SKM-1 (cell line): ENCODE measurements around the gene SUPV3L1.
"Not testable (repeated sequence)": the region's sequence is repeated elsewhere in the genome, so short reads cannot be mapped to it uniquely, and the experiment has no call there.

Experiments used
- DNase-seq: peaks from one replicate; lab custom pipeline; 2025; ENCODE audit not compliant: unreplicated experiment; lab: John Stamatoyannopoulos, UW

Gene SUPV3L1

DNA sequence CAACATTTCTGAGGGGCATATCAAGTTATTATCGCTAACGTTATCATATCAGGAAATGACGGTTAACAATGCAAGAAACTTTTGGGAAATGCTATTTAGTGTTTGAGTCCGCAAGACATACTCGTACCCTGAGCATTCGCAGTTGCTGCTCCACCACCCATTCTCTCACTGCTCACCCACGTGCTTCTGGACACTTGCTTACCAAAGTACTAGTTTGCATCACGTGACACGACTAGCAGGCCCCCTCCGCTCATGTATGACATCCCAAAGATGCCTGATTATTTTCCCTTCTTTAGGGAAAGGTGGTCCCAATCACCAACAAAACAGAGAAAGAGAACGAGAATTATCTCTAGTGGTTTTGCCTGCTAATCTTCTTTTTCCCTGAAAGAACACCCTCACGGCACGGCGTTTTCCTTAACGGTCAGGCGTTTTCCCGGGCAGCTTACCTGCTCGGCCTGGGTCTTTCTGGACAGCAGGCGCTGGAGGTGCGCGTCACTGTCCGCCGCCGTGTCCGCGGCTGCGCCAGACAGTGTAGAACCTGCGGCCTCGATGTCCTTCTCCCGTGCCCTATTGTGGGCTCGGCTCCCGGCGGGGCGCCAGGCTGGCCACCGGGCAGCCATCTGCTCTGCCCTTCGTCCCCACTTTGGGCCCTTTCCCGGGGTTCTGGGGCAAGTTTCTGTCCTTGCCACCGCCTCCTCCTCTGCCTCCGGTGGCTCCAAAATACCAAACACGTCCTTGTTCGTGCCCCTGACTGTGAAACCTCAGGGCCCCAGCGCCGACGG is at the start of gene SUPV3L1:
Gene SUPV3L1, plus strand, starts transcription at position 492 of the 782 bp plus-strand sequence. Its CDS starts 58 bp downstream, at position 550.
- peak; percentile 99 for DNase-seq

DNA sequence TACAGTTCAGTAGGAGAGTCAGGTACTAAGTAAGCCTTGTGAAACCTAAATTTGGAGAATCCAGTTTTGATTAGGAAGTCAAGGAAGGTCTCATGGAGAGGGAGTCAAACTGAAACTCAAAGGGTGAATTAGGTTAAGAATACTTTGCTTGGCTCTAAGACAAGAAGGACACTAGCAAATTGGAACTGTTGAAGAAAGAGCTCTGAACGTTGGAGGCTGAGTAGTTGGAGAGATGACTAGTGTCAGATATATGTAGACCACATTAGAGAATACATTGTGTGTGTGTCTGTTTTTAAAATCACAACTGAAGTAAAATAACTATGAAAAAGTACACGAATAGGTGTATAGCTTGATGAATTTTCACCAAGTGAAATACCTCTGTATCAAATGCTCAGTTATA is 49.8 kb upstream of the SUPV3L1 start:
- DNase-seq, result no peak

DNA sequence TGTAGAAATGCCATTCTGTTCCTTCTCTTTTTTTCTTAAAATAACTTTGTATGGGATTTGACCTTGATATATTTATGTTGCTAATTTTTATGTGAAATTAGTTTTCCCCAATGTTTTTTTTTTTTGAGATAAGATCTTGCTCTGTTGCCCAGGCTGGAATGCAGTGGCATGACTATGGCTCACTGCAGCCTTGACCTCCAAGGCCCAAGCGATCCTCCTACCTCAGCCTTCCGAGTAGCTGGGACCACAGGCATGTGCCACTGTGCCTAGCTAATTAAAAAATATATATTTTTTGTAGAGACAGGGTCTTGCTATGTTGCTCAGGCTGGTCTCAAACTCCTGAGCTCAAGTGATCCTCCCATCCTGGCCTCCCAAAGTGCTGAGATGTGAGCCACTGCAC is 40.1 kb upstream of the SUPV3L1 start:
- no peak for DNase-seq

DNA sequence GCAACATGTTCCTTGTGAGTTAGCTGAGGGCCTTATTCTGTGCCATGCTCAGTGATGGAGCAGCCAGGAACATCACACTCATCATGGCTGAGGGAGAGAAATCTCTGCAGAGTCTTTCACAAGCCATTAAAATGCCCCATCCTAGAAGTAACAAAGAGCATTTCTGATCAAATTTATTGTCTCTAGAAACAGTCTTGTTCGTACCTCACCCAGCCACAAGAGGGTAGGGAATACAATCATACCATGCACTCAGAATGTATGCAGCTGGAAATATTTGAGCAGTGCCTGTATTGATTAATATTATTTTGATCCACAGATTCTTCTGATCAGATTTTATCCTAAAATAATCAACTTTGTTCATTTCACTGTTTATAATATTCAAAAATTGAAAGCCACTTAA is 38.7 kb upstream of the SUPV3L1 start:
- no peak for DNase-seq

DNA sequence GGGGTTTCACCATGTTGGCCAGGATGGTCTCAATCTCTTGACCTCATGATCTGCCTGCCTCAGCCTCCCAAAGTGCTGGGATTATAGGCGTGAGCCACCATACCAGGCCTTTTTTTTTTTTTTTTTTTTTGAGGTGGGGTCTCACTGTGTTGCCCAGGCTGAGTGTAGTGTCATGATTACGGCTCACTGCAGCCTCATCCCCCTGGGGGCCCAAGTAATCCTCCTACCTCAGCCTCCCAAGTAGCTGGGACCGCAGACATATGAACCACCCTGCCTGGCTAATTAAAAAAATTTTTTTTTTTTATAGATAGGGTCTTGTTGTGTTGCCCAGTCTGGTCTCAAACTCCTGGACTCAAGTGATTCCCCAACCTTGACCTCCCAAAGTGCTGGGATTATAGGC is 38.0 kb upstream of the SUPV3L1 start:
- not testable (repeated sequence) for DNase-seq

DNA sequence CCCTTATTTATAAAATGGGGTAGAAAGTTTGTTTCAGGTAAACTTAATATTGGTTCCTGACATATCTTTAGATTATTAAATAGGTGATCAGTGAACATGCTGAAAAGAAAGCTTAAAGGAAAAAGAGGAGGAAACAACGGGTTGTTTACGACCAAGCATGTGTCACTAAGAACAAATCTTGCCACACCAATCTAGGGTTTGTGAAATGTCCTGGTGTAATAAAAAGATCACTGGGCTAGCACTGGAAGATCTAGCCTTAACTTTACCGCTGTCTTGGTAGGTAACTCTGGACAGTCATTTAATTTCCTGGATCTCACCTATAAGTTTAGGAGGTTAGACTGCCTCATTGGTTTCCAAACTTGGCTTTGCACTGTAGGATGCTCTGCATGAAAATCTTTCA is 37.1 kb upstream of the SUPV3L1 start:
- DNase-seq, result no peak

DNA sequence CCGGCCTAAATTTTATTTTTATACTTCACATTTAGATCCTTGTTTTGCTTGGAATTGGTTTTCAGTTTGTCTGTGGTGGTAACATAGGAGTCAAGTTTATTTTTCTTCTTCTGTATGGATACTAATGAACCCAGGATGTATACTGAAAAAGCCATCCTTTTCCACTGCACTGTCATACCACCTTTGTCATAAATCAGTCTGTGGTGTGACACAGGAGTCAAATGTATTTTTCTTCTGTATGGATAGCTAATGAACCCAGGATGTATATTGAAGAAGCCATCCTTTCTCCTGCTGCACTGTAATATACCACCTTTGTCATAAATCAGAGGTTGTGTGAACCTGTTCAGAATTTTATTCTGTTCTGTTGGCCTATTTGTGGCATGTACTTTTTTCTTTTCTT is 34.7 kb upstream of the SUPV3L1 start:
- DNase-seq, result no peak

DNA sequence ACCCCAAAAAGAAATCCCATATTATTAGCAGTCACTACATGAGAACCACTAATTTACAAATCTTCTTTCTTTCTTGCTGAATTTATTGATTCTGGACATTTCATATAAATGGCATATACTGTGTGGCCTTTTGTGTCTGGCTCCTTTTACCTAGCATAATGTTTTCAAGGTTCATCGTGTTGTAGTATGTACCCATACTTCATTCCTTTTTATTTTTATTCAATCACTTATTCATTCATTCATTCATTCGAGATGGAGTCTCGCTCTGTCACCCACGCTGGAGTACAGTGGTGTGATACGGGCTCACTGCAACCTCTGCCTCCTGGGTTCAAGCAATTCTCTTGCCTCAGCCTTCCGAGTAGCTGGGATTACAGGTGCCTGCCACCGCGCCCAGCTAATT is 34.2 kb upstream of the SUPV3L1 start:
- DNase-seq, result no peak

DNA sequence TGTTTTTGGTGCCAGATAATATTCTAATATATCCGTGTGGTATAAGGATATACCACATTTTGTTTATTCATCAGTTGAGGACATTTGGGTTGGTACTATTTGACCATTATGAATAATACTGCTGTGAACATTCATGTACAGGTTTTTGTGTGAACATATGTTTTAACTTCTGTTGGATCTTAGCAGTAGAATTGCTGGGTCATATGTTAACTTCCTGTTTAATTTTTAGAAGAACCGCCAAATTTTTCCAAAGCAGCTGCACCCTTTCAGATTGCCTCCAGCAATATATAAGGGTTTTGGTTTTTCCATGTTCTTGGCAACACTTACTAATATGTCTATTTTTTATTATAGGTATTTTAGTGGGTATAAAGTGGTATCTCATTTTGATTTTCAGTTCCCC is 33.3 kb upstream of the SUPV3L1 start:
- DNase-seq, result no peak

DNA sequence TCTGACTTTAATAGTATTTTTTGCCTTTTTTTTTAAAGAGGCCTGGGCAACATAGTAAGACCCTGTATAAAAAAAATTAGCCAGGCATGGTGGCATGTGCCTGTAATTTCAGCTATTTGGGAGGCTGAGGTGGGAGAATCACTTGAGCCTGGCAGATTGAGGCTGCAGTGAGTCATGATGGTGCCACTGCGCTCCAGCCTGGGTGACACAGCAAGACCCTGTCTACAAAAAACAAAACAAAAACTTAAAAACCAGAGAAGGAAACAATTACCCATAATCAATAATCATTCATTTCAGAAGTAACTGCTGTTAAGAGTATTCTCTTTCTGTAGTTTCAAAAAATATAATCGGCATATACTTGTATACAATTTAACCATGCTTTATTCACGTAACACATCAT is 28.1 kb upstream of the SUPV3L1 start:
- no peak for DNase-seq

DNA sequence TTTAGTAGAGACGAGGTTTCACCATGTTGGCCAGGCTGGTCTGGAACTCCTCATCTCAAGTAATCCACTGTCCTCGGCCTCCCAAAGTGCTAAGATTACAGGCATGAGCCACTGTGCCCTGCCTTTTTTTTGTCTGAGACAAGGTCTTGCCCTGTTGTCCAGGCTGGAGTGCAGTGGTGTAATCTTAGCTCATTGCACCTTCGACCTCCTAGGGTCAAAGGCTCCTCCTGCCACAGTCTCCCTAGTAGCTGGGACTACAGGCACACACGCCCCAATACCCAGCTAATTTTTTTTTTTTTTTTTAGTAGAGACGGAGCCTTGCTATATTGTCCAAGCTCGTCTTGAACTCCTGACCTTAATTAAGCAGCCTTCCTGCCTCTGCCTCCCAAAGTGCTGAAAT is 26.8 kb upstream of the SUPV3L1 start:
- no peak for DNase-seq

DNA sequence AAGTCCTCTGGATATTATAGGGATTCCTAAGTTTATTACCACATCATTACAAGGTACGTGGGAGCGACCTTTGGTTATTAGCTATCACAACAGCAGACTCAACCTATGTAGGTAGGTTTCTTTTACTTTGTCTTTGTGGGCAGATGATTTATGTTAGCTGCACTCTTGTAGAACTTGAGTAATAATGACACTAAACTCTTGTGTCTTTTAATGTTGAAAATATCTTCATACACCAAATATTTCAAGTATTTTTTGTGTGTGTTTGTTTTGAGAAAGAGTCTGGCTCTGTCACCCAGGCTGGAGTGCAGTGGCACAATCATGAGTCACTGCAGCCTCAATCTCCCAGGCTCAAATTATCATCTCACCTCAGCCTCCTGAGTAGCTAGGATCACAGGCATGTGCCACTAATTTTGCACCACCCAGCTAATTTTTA is 19.2 kb upstream of the SUPV3L1 start:
- no peak for DNase-seq

DNA sequence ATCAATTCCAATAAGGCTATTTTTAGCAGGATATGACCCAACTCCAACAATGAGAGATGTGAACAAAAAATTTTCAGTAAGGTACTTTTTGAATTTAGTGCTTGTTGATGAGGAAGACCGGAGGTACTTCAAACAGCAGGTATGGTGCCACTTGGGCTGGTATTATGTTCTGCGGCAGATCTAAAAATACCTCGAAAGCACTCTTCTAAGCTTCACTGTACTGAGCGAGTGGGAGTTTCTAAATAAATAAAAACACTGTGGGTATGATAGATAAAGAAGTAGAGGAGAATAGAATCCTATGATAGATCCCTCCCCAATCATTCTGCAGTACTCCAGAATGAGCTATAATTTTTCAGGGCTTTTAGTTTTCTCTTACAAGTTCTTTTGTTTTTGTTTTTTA is 11.5 kb upstream of the SUPV3L1 start:
- DNase-seq, result no peak

DNA sequence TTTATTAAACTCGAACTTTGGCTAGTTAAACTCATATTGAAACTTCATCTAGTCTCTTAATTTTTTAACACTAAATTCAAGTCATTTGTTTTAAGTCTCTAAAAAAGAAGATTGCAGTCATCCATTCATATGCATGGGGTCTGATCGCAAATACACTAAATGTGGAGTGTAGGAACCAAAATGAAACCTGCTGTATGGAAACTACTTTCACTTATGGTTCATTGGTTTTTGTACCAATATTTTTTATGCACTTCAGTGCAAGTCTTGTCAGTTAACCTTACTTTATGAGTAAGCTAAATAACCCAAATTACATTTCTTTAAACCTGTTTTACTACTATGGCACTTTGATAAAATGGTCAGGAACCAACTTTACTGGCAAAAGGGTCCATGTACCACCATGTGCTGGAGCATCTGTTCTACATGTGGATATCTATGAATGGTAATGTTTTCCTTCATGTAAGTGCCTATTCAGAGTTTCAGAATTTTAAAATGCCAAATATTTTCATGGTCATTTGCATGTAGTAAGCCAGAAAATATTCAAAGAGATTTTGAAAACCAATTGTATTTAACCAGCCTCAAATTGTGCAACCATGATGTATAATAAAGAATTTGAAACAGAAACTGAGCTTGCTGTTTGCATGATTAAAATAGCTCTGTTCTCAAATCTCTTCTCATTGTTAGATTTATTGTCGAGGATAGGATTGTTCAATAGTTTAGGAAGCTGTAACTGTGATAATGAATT is 7.6 kb upstream of the SUPV3L1 start:
- DNase-seq, result no peak

DNA sequence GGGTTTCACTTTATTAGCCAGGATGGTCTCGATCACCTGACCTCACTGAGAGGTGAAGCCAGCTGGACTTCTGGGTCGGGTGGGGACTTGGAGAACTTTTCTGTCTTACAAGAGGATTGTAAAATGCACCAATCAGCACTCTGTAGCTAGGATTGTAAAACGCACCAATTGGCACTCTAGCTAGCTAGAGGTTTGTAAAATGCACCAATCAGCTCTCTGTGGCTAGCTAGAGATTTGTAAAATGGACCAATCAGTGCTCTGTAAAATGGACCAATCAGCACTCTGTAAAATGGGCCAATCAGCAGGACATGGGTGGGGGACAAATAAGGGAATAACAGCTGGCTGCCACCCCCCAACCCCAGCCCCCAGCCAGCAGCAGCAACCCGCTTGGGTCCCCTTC is 4.7 kb upstream of the SUPV3L1 start:
- not testable (repeated sequence) for DNase-seq

DNA sequence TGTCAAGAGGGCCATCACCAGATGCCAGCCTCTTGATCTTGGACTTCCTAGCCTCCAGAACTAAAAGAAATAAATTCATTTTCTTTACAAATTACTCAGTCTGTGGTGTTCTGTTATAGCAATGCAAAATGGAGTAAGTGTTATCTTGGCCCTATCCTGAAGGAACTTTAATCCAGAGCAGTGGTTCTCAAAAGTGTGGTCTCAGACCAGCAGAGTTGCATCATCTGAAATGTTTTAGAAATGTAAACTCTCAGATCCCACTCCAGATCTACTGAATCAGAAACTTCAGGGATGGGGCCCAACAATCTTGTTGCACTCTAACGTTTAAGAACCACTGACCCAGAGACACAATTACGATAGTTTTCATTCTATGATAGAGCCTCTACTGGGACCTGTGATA is 3.2 kb upstream of the SUPV3L1 start:
- no peak for DNase-seq

DNA sequence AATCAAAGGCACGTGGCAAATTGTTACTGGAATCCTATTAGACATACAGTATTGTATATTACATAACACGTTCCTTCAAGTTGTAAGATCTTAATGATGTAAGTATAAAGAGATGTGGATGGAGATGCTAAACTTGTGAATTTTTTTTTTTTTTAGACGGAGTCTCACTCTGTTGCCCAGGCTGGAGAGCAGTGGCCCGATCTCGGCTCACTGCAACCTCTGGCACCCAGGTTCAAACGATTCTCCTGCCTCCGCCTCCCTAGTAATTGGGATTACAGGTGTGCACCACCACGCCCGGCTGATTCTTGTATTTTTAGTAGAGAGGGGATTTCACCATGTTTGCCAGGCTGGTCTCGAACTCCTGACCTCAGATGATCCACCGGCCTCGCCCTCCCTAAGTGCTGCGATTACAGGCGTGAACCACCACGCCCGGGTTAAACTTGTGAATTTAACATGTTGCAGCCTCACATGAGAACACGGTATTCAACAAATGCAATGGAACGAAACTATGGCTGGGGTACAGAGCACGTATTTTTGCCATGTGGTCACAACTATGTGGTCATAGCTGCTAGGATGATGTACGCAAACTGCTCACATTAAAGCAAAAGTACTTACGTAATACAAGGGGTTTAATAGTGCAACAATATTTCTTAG is 818 bp upstream of the SUPV3L1 start:
- no peak for DNase-seq

DNA sequence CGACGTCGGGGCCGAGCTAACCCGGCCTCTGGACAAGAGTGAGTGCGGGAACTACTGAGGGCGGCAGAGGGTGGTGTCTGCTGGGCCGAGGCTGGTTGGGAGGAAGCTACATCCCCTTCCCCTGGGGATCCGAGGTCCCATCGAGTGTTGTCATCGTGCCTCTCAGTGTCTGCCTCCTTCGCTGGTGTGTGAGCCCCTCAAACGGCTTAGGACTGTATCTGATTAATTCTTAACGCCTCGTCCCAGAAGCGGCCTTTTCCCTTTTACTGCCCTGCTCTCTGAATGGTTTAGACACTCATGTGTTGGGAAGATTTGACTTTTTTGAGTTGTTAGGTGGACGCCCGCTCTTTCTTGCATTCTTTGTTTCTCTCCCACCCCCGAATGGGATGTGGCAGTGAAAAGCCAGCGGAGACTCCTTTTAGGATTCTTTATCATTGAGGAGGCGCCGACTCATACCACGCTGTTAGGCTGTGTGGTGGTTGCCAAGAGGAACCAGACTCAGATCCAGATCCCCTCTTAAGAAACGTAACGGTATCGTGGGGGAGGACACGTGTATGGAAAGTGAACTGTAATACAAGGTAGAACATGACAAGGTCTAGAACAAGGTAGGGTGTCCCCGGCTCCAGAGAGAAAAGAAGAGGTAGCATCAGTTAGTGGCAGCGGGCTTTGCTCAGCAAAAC is 631 bp downstream of the SUPV3L1 start:
- no peak for DNase-seq

DNA sequence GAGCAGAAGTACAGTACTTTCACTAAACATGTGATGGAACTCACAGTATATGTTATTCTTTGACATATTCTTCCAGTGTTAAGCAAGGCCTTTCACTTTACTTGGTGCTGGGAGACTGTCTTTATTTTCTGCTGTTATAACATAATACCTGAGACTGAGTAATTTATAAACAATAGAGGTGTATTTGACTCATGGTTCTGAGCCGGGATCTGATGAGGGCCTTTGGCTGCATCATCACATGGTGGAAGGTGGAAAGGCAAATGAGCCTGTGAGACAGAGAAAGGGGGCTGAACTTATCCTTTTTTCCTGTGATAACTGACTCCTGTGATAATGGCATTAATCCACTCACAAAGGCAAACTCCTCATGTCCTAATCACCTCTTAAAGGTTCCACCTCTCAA is 1.4 kb downstream of the SUPV3L1 start:
- no peak for DNase-seq

DNA sequence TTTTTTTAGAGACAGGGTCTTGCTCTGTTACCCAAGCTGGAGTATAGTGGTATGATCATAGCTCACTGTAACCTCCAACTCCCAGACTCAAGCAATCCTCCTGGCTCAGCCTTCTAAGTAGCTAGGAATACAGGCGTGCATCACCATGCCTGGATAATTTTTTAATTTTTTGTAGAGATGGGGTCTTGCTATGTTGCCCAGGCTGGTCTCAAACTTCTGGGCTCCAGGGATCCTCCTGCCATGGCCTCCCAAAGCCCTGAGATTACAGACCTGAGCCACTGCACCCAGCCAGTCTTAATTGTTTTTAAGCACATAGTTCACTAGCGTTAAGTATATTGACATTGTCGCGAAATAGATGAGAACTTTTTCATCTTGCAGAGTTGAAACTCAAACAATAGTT is 2.0 kb downstream of the SUPV3L1 start:
- no peak for DNase-seq

DNA sequence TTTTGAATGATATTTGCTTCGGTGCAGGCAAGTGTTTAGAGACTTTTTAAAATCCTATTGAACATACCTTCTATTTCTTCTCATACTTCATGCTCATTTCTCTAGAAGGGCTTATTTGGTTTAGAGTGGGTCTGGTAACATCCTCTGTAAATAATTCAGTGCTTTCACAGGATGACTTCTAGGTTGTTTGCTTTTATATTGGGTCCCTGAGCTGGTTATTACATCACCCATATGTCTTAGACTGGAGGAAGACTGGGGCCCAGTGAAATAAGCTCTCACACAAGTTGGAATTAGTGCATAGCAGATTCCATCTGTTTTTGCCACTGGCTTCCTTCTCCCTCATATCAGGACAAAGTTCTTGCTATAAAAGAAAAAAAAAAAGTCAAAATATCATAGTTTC is 6.5 kb downstream of the SUPV3L1 start:
- DNase-seq, result no peak
